ENCODE measurements around the gene CFAP65. TPM values are rescaled to one million over a fixed set of nuclear protein-coding genes. Genes with fewer than 3 reads are reported as not detected.
A peak's percentile ranks its signal among the peaks of the same experiment; 100 is the strongest.

The CFAP65 gene
- total RNA-seq, 5 donors from 2014 or later (not counting 1 experiment from before 2014, with no cell fraction given) = 0.16 TPM; not detected in 4

DNA sequence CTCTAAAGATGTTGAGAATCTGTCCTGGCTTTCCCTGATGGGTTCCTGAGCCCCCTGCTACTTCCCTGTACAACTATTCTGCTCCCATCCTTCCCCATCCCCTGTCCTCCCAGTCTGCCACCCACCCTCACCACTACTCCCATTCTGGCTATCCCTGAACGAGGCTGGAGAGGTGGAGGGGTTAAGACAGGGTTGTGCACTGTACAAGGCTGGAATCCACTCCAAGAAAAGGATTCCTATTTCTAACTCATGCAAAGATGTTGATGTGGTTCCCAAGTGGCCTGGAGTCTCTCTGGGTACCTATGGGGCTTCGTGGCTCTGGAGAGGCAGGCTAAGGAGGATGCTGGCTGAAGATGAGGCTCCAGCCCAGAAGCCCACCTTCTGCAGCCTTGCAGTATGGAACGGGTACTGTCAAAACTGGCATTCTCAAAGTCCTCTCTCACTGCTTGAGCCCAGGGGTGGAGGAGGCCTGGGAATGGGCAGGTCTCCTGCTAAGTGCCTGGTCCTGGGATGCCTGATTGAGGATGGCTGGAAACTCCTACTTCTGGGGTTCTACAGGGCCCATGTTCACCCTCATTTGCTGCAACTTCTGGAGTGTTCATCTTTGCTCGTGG is 55.1 kb downstream of the CFAP65 start:
- Histone ChIP-seq H3K36me3 (ENCODE audit: control insufficient read depth in 2 of 2, extremely low read depth in 1 of 2, insufficient read depth in 1 of 2, low read length in 1 of 2) (no peaks in the 10 kb centered on the region), H3K27ac (ENCODE audit: low read length) (no peak overlapping the region), H3K9me3 (no peaks in the 10 kb centered on the region), H3K4me3 (ENCODE audit: control insufficient read depth in 1 of 2, extremely low read depth in 1 of 2, low read length in 1 of 2) (no peak overlapping the region), H3K4me1 (ENCODE audit: control insufficient read depth in 1 of 2, extremely low read depth in 1 of 2, insufficient read depth in 2 of 2, low read length in 2 of 2) (peaks cover 2 to 30% of the 10 kb centered on the region in 2 experiments), H3K27me3 (replicated peaks in 1 of 2; ENCODE audit: control insufficient read depth in 2 of 2, extremely low read depth in 1 of 2, insufficient read depth in 2 of 2, low read length in 1 of 2) (peaks cover 23 to 94% of the 10 kb centered on the region in 2 experiments)
- CTCF ChIA-PET = no interaction called here
- Mint-ChIP-seq H3K27me3 (peaks cover 72 to 88% of the 10 kb centered on the region in 2 donors), H3K27ac (no peak overlapping the region), H3K4me3 (peak overlapping the region in 1 of 3 donors; percentile 58), H3K36me3 (no peaks in the 10 kb centered on the region), H3K9me3 (no peaks in the 10 kb centered on the region), H3K4me1 (peaks cover 22 to 26% (median 24%) of the 10 kb centered on the region in 3 donors)
- DNase-seq (no peak), ATAC-seq (replicated peaks in 1 of 4) (no peak)
- 46% methylated on average over 3 of the region's 4 CpGs for WGBS (ENCODE audit: insufficient coverage)
- POLR2A ChIA-PET = no interaction called here

DNA sequence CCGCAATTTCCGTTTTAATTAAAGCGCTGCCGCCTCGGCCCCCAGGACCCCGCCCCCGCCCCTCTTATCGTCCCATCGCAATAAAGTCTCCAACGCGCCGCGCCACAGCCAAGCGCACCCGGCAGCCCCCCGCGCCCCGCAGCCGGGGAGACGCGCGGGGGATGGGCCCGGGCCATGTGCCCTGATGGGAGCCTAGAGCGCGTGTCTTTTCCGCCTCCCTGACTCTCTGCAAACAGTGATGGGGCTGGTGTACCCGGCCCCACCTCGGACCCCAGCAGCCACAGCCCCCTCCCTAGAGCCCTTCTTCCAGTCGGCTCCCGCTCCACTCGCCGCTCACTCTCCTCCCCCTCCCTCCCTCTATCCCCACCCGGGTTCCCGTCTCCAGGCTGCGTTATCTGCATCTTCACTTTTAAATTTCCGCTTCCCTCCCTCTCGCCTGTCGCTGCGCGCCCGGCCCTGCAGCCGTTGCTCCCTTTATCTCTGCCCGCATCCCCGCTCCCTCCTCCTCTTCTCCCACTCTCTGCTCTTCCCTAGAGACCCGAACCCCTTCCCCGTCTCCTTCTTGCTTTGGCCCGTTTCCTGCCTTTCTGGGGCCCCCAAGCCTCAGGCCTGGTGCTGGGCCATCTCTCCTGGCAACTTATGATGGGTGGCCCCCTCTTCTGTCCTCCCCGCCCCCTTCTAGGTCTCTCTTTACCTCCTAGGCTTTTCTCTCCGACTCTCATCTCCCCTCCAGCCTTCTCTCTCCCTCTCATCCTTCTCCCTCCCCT is 55.8 kb downstream of the CFAP65 start:
- Mint-ChIP-seq H3K27ac (no peak overlapping the region), H3K4me1 (peaks cover 27 to 33% (median 29%) of the 10 kb centered on the region in 3 donors), H3K9me3 (no peaks in the 10 kb centered on the region), H3K4me3 (peak overlapping the region in 1 of 3 donors; percentile 58), H3K36me3 (no peaks in the 10 kb centered on the region), H3K27me3 (peaks cover 71 to 85% of the 10 kb centered on the region in 2 donors)
- Histone ChIP-seq H3K27me3 (replicated peaks in 1 of 2; ENCODE audit: control insufficient read depth in 2 of 2, extremely low read depth in 1 of 2, insufficient read depth in 2 of 2, low read length in 1 of 2) (peaks cover 22 to 94% of the 10 kb centered on the region in 2 experiments), H3K4me1 (ENCODE audit: control insufficient read depth in 1 of 2, extremely low read depth in 1 of 2, insufficient read depth in 2 of 2, low read length in 2 of 2) (peaks cover 8 to 37% of the 10 kb centered on the region in 2 experiments), H3K4me3 (ENCODE audit: control insufficient read depth in 1 of 2, extremely low read depth in 1 of 2, low read length in 1 of 2) (no peak overlapping the region), H3K27ac (ENCODE audit: low read length) (no peak overlapping the region), H3K36me3 (ENCODE audit: control insufficient read depth in 2 of 2, extremely low read depth in 1 of 2, insufficient read depth in 1 of 2, low read length in 1 of 2) (no peaks in the 10 kb centered on the region), H3K9me3 (no peaks in the 10 kb centered on the region)
- WGBS (ENCODE audit: insufficient coverage) = 4% methylated on average over 35 of the region's 49 CpGs
- ChIA-PET CTCF (no interaction called here), POLR2A (no interaction called here)
- no peak for ATAC-seq (replicated peaks in 1 of 4)
- DNase-seq = no peak

DNA sequence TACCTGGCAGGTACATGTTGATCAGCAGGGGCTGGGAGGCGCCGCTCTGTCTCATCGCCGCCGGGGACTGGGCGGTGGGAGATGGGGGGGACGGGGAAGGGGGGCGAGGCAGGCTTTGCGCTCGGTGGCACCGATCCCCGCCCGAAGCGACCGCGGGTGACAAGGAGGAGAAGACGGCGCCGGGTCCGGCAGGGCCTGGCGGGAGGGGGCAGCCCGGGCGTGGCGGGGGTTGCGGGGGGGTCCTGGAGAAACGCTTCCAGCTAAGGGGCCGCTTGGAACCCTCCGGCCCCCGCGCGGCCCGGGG is 56.3 kb downstream of the CFAP65 start, which contains the start of gene FEV:
FEV (minus strand) TSS at position 164 of the 304 bp plus-strand sequence; CDS start at position 55, 109 bp downstream.
- Mint-ChIP-seq H3K36me3 (no peaks in the 10 kb centered on the region), H3K4me3 (peak within 1 kb of the TSS in 1 of 3 donors; percentile 61), H3K27me3 (peaks cover 69 to 82% of the 10 kb centered on the region in 2 donors), H3K4me1 (peaks cover 29 to 36% (median 34%) of the 10 kb centered on the region in 3 donors), H3K27ac (no peak within 1 kb of the TSS), H3K9me3 (no peaks in the 10 kb centered on the region)
- ChIA-PET CTCF (interaction anchor here in 1 of 2 donors (0.6 kb wide), 1 partner anchor 44 kb away, joined by 3 read pairs; no protein-coding TSS in a partner anchor), POLR2A (no interaction called here)
- DNase-seq = no peak
- 3% methylated on average over 22 of the region's 32 CpGs for WGBS (ENCODE audit: insufficient coverage)
- no peak for ATAC-seq (replicated peaks in 1 of 4)
- Histone ChIP-seq H3K9me3 (no peaks in the 10 kb centered on the region), H3K27ac (ENCODE audit: low read length) (no peak within 1 kb of the TSS), H3K4me3 (ENCODE audit: control insufficient read depth in 1 of 2, extremely low read depth in 1 of 2, low read length in 1 of 2) (no peak within 1 kb of the TSS), H3K27me3 (replicated peaks in 1 of 2; ENCODE audit: control insufficient read depth in 2 of 2, extremely low read depth in 1 of 2, insufficient read depth in 2 of 2, low read length in 1 of 2) (peaks cover 20 to 94% of the 10 kb centered on the region in 2 experiments), H3K36me3 (ENCODE audit: control insufficient read depth in 2 of 2, extremely low read depth in 1 of 2, insufficient read depth in 1 of 2, low read length in 1 of 2) (no peaks in the 10 kb centered on the region), H3K4me1 (ENCODE audit: control insufficient read depth in 1 of 2, extremely low read depth in 1 of 2, insufficient read depth in 2 of 2, low read length in 2 of 2) (peaks cover 10 to 41% of the 10 kb centered on the region in 2 experiments)

DNA sequence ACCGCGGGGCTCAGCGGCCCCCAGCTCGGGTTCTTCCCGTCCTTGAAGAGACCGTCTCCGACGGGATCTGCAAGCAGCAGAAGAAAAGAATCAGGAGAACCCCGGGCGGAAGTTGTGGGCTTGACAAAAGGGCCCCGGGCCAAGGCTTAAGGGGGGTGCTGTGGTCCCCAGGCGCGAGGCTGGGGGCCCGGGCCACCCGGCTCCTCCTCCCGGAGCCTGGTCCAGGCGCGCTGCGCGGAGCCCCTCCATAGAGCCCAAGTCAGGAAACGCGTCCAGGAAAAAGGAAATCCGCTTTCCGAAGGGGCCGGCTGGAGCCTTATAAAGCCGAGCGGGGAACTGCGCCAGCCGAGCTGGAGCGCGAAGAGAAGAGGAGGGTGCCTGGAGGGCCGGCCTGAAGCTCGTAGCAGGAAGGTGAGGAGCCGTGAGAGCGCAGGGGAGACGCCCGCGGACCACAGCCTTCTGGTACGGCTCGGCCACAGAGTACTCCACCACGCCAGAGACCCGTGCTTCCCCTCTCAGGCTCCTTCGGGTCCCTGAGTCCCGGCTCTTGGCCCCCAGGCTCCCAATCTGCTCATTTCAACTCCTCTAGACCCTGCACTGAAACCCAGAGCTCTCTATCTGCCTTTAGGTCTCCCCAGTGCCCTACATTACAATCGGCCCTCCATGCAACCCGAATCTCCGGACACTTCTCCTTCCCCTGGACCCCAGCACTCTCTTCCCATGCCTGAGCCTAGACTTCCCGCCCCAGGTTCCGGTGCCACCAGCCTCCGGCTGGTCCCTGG is 56.9 kb downstream of the CFAP65 start:
- H3K4me1 ChIP-seq (ENCODE audit: control insufficient read depth in 1 of 2, extremely low read depth in 1 of 2, insufficient read depth in 2 of 2, low read length in 2 of 2) = peaks cover 10 to 47% of the 10 kb centered on the region in 2 experiments
- Mint-ChIP-seq H3K9me3 (no peaks in the 10 kb centered on the region), H3K36me3 (no peaks in the 10 kb centered on the region), H3K27ac (no peak overlapping the region), H3K4me3 (peak overlapping the region in 1 of 3 donors; percentile 61), H3K27me3 (peaks cover 71 to 82% of the 10 kb centered on the region in 2 donors), H3K4me1 (peaks cover 32 to 40% (median 39%) of the 10 kb centered on the region in 3 donors)
- POLR2A ChIA-PET = no interaction called here
- no peak overlapping the region for H3K27ac ChIP-seq (ENCODE audit: low read length)
- CTCF ChIA-PET = interaction anchor here in 1 of 2 donors (0.6 kb wide), 1 partner anchor 44 kb away, joined by 3 read pairs; no protein-coding TSS in a partner anchor
- no peaks in the 10 kb centered on the region for H3K9me3 ChIP-seq
- H3K4me3 ChIP-seq (ENCODE audit: control insufficient read depth in 1 of 2, extremely low read depth in 1 of 2, low read length in 1 of 2) = no peak overlapping the region
- H3K36me3 ChIP-seq (ENCODE audit: control insufficient read depth in 2 of 2, extremely low read depth in 1 of 2, insufficient read depth in 1 of 2, low read length in 1 of 2) = no peaks in the 10 kb centered on the region
- ATAC-seq (replicated peaks in 1 of 4) (no peak), DNase-seq (no peak)
- WGBS (ENCODE audit: insufficient coverage) = 1% methylated on average over 50 of the region's 50 CpGs
- peaks cover 19 to 94% of the 10 kb centered on the region in 2 experiments for H3K27me3 ChIP-seq (replicated peaks in 1 of 2; ENCODE audit: control insufficient read depth in 2 of 2, extremely low read depth in 1 of 2, insufficient read depth in 2 of 2, low read length in 1 of 2)

DNA sequence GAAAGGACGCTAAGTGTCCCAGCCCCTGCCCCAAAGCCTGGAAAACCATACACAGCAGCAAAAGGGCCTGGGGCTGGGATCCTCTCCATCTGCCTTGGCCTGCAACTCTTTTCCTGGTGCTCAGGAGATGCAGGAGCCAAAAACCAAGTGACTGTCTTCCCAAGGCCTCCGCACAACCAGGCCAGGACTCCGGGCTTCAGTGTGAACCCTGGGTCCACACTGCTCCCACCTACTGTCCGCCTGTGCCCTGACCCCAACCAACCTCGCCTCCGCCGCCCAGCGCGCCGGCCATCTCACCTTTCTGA is 57.4 kb downstream of the CFAP65 start:
- no peaks in the 10 kb centered on the region for H3K9me3 ChIP-seq
- H3K4me3 Mint-ChIP-seq = peak overlapping the region in 1 of 3 donors; percentile 83
- peaks cover 10 to 47% of the 10 kb centered on the region in 2 experiments for H3K4me1 ChIP-seq (ENCODE audit: control insufficient read depth in 1 of 2, extremely low read depth in 1 of 2, insufficient read depth in 2 of 2, low read length in 2 of 2)
- DNase-seq = no peak
- ATAC-seq (replicated peaks in 1 of 4) = no peak
- H3K36me3 Mint-ChIP-seq = no peaks in the 10 kb centered on the region
- 12% methylated on average over 4 of the region's 10 CpGs for WGBS (ENCODE audit: insufficient coverage)
- ChIA-PET CTCF (no interaction called here), POLR2A (no interaction called here)
- H3K36me3 ChIP-seq (ENCODE audit: control insufficient read depth in 2 of 2, extremely low read depth in 1 of 2, insufficient read depth in 1 of 2, low read length in 1 of 2) = no peaks in the 10 kb centered on the region
- H3K27me3 ChIP-seq (replicated peaks in 1 of 2; ENCODE audit: control insufficient read depth in 2 of 2, extremely low read depth in 1 of 2, insufficient read depth in 2 of 2, low read length in 1 of 2) = peaks cover 19 to 94% of the 10 kb centered on the region in 2 experiments
- no peak overlapping the region for H3K27ac Mint-ChIP-seq
- peaks cover 32 to 40% (median 40%) of the 10 kb centered on the region in 3 donors for H3K4me1 Mint-ChIP-seq
- no peak overlapping the region for H3K4me3 ChIP-seq (ENCODE audit: control insufficient read depth in 1 of 2, extremely low read depth in 1 of 2, low read length in 1 of 2)
- no peaks in the 10 kb centered on the region for H3K9me3 Mint-ChIP-seq
- peaks cover 68 to 80% of the 10 kb centered on the region in 2 donors for H3K27me3 Mint-ChIP-seq
- no peak overlapping the region for H3K27ac ChIP-seq (ENCODE audit: low read length)

DNA sequence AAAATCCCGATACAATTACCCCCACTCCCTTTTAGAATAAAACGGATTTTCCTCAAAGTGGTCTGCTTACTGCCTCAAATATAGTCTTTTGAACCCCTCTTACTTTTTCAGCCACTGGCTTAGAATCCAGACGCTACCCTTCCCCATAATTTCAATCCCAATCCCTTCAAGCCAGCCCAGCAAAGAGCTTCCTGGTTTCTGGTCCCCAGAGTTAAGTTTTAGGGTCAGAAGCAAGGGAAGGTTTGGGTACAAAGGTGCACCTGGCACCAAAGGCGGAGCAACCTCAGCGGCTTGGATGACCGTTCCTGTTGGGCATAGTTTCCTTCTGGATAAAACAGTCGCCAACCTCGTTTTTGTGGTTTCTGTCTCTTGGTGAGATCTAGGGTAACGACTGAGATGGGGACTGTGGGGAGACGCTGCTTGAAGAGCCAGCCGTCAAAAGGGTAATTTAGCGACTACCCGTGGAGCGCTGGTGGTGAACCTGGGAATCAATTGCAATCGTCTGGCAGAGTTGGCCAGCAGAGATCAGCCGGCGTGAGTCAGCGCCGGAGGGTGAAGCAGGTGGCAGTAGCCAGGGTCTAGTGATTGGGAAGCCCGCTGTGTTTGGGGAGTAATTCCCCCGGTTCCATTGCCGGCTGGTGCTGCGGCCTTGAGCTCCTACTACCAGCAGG is 57.9 kb downstream of the CFAP65 start:
- no peak overlapping the region for H3K27ac ChIP-seq (ENCODE audit: low read length)
- DNase-seq (no peak), ATAC-seq (replicated peaks in 1 of 4) (no peak)
- POLR2A ChIA-PET = no interaction called here
- Mint-ChIP-seq H3K36me3 (no peaks in the 10 kb centered on the region), H3K4me3 (peak overlapping the region in 1 of 3 donors; percentile 83), H3K27me3 (peaks cover 64 to 80% of the 10 kb centered on the region in 2 donors), H3K27ac (peak overlapping the region in 1 of 2 donors; percentile 23), H3K4me1 (peaks cover 32 to 40% (median 40%) of the 10 kb centered on the region in 3 donors), H3K9me3 (no peaks in the 10 kb centered on the region)
- H3K4me3 ChIP-seq (ENCODE audit: control insufficient read depth in 1 of 2, extremely low read depth in 1 of 2, low read length in 1 of 2) = no peak overlapping the region
- no peaks in the 10 kb centered on the region for H3K9me3 ChIP-seq
- H3K36me3 ChIP-seq (ENCODE audit: control insufficient read depth in 2 of 2, extremely low read depth in 1 of 2, insufficient read depth in 1 of 2, low read length in 1 of 2) = no peaks in the 10 kb centered on the region
- CTCF ChIA-PET = interaction anchor here in 1 of 2 donors (0.6 kb wide), 1 partner anchor 12 kb away, joined by 3 read pairs; no protein-coding TSS in a partner anchor
- peaks cover 10 to 47% of the 10 kb centered on the region in 2 experiments for H3K4me1 ChIP-seq (ENCODE audit: control insufficient read depth in 1 of 2, extremely low read depth in 1 of 2, insufficient read depth in 2 of 2, low read length in 2 of 2)
- H3K27me3 ChIP-seq (replicated peaks in 1 of 2; ENCODE audit: control insufficient read depth in 2 of 2, extremely low read depth in 1 of 2, insufficient read depth in 2 of 2, low read length in 1 of 2) = peaks cover 19 to 94% of the 10 kb centered on the region in 2 experiments
- WGBS (ENCODE audit: insufficient coverage) = 16% methylated on average over 22 of the region's 23 CpGs
